HEK293 (cell line): ENCODE results near the gene DDX25.

Source experiments
- HIC1 ChIP-seq: fragments of 450-650 bp; formaldehyde crosslinking; IDR thresholded peaks from 2 replicates; pipeline ENCODE4 v1.5.1; 2016; ENCODE audit warnings: missing biosample characterization, missing genetic modification characterization
- KLF1 ChIP-seq: fragments of 450-650 bp; formaldehyde crosslinking; IDR thresholded peaks from 2 replicates; pipeline ENCODE4 v1.5.1; 2016; ENCODE audit warnings: missing biosample characterization, missing genetic modification characterization
- ZNF24 ChIP-seq: fragments of 450-650 bp; formaldehyde crosslinking; IDR thresholded peaks from 2 replicates; pipeline ENCODE4 v1.5.1; 2016; ENCODE audit warnings: missing biosample characterization, missing genetic modification characterization
- ZNF530 ChIP-seq: fragments of 450-650 bp; formaldehyde crosslinking; IDR thresholded peaks from 2 replicates; pipeline ENCODE4 v1.5.1; 2016; ENCODE audit warnings: low read depth, missing biosample characterization, missing genetic modification characterization
- ZNF544 ChIP-seq: fragments of 450-650 bp; formaldehyde crosslinking; IDR thresholded peaks from 2 replicates; pipeline ENCODE4 v1.5.0; 2017; ENCODE audit warnings: missing biosample characterization, missing genetic modification characterization

GRCh38 chr11:125881291-125881690 is 23.0 kb upstream of the DDX25 start:
- TF ChIP-seq ZNF544 (tag by site-specific recombination), result no peak
- TF ChIP-seq ZNF24, result no peak
- no peak for TF ChIP-seq HIC1 (tag by site-specific recombination)
- no peak for TF ChIP-seq KLF1
- no peak for TF ChIP-seq ZNF530 (tag by site-specific recombination)
